GM19438 (cell line): ENCODE data around the gene KLHL40.

Experiments
- ATAC-seq: cut with Tn5 transposase; IDR thresholded peaks from one replicate; pipeline ENCODE4 v1.9.1; 2021; ENCODE audit warnings: low read depth; ENCODE audit not compliant: unreplicated experiment

KLHL40 gene

GRCh38 chr3:42734263-42734860, 49.0 kb downstream of the KLHL40 start:
- ATAC-seq = no peak

GRCh38 chr3:42735019-42735418, 49.7 kb downstream of the KLHL40 start:
- no peak for ATAC-seq

DNA sequence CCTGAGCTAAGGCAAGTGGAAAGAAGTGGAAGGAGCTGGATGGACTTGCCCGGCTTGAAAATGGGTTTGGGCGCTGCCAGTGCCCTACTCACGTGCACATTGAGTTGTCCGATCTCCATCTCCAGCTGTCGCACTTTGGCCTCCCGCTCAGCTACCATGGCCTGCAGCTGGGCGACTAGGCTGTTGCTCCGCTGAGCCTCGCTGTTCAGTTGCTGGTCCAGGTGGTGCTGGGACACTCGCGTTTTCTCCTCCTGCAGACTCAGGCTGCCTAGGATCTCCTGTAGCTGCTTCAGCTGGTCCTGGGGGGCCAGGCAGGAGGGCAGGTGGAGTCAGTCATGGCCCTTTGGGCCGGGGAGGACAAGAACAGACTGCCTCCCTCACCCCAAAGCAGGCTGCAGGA, 50.3 kb downstream of the KLHL40 start:
- ATAC-seq = no peak

- no peak for ATAC-seq
Measured at GRCh38 chr3:42736081-42736480, 50.7 kb downstream of the KLHL40 start.

GRCh38 chr3:42736531-42736930, 51.2 kb downstream of the KLHL40 start:
- ATAC-seq = no peak

- ATAC-seq = no peak
Measured at GRCh38 chr3:42739401-42740158, 54.2 kb downstream of the KLHL40 start.

GRCh38 chr3:42741796-42742195, 56.5 kb downstream of the KLHL40 start:
- ATAC-seq = no peak
